BJ (cell line): ENCODE results near the gene ANG. TPM values are rescaled to one million over a fixed set of nuclear protein-coding genes. Genes with fewer than 3 reads are reported as not detected.

ENCODE experiments used
- CTCF ChIA-PET: fragments of 350-600 bp; formaldehyde crosslinking; extraction: SDS; loops from one replicate; lab custom pipeline; 2021; ENCODE audit warnings: antibody characterized with exemption, inconsistent platforms; lab: Yijun Ruan, JAX
- POLR2A ChIA-PET: fragments of 300-600 bp; sonication (Branson Sonifier 250); formaldehyde crosslinking; extraction: SDS; loops from one replicate; lab custom pipeline; 2021; ENCODE audit warnings: antibody characterized with exemption; lab: Charles Lee
- DNase-seq: peaks from one replicate; pipeline ENCODE4 v3.0.0-alpha.2; 2011; ENCODE audit warnings: low read depth
- H3K27me3 ChIP-seq: 2 replicates; pipeline ENCODE4 v1.6.0; 2011; ENCODE audit warnings: low read length; ENCODE audit not compliant: control insufficient read depth, insufficient read depth
- H3K36me3 ChIP-seq: 2 replicates; pipeline ENCODE4 v1.5.1; 2011; ENCODE audit warnings: low read length; ENCODE audit not compliant: control insufficient read depth, insufficient read depth
- H3K4me3 ChIP-seq: 2 replicates; pipeline ENCODE4 v1.5.1; 2011; ENCODE audit warnings: low read depth, mild to moderate bottlenecking, control low read depth, low read length
- CTCF ChIP-seq: IDR thresholded peaks from 2 replicates; pipeline ENCODE4 v1.5.1; 2011; ENCODE audit warnings: low read depth, mild to moderate bottlenecking, control low read depth, inconsistent platforms, low read length, moderate library complexity; ENCODE audit not compliant: insufficient read depth
- polyA plus RNA-seq: library from polyadenylated mRNA; depleted of rRNA; stranded (reverse); fragments of >200 nt; gene quantifications from 2 replicates; pipeline ENCODE4 v1.2.3, GENCODE V29; 2011

Gene ANG
- polyA plus RNA-seq, 1 experiment = 12.7 TPM

- ChIA-PET CTCF (interaction anchor here (1.6 kb wide), 1 partner anchor 16 kb away, joined by 5 read pairs; no protein-coding TSS in a partner anchor), POLR2A (no interaction called here)
- Histone ChIP-seq H3K36me3 (no peaks in the 10 kb centered on the region), H3K27me3 (no peaks in the 10 kb centered on the region), H3K4me3 (no peak overlapping the region)
- no peak for DNase-seq
- no peak for TF ChIP-seq CTCF
These were observed 19.1 kb downstream of the ANG start for GRCh38 chr14:20707622-20708021.

- no peak for TF ChIP-seq CTCF
- Histone ChIP-seq H3K36me3 (no peaks in the 10 kb centered on the region), H3K4me3 (no peak overlapping the region), H3K27me3 (no peaks in the 10 kb centered on the region)
- DNase-seq = no peak
- ChIA-PET CTCF (no interaction called here), POLR2A (no interaction called here)
These were observed 22.7 kb downstream of the ANG start for GRCh38 chr14:20711261-20711660.

GRCh38 chr14:20711685-20712084 is 23.1 kb downstream of the ANG start:
- no peak for TF ChIP-seq CTCF
- no peaks in the 10 kb centered on the region for H3K36me3 ChIP-seq
- ChIA-PET POLR2A (no interaction called here), CTCF (no interaction called here)
- no peaks in the 10 kb centered on the region for H3K27me3 ChIP-seq
- H3K4me3 ChIP-seq = no peak overlapping the region
- DNase-seq = no peak

GRCh38 chr14:20712904-20713303 is 24.3 kb downstream of the ANG start:
- no peak for TF ChIP-seq CTCF
- H3K27me3 ChIP-seq = no peaks in the 10 kb centered on the region
- H3K36me3 ChIP-seq = no peaks in the 10 kb centered on the region
- H3K4me3 ChIP-seq = no peak overlapping the region
- ChIA-PET POLR2A (no interaction called here), CTCF (no interaction called here)
- DNase-seq = no peak

GRCh38 chr14:20714593-20715250 is 26.2 kb downstream of the ANG start:
- no peak for TF ChIP-seq CTCF
- CTCF ChIA-PET = no interaction called here
- Histone ChIP-seq H3K27me3 (no peaks in the 10 kb centered on the region), H3K36me3 (no peaks in the 10 kb centered on the region), H3K4me3 (no peak overlapping the region)
- POLR2A ChIA-PET = no interaction called here
- DNase-seq = no peak
